ENCODE data around the gene TM4SF20. TPM values are rescaled to one million over a fixed set of nuclear protein-coding genes. Genes with fewer than 3 reads are reported as not detected.

TM4SF20 gene
- total and polyA plus RNA-seq, 7 donors = 1.5 to 8.4 (median 2.3) TPM; not detected in 4

- H3K4me1 ChIP-seq = peaks cover 0 to 2% (median 1%) of the 10 kb centered on the region in 4 donors
- H3K27ac ChIP-seq = no peak overlapping the region
- no peaks in the 10 kb centered on the region for H3K9me3 ChIP-seq
- no peak overlapping the region for H3K4me3 ChIP-seq
- intact Hi-C loops (cut with DNase I) = no loop called here
- TF ChIP-seq CTCF (IDR thresholded peaks at IDR 0.05) (no peak), POLR2AphosphoS5 (IDR thresholded peaks at IDR 0.05) (no peak), EP300 (IDR thresholded peaks at IDR 0.05) (no peak), POLR2A (IDR thresholded peaks at IDR 0.05) (no peak)
- no peak for DNase-seq
- no peaks in the 10 kb centered on the region for H3K36me3 ChIP-seq
- H3K27me3 ChIP-seq = no peaks in the 10 kb centered on the region
- WGBS, 2 donors = 85 to 88% methylated on average over 3 of the region's 3 CpGs
Measured at GRCh38 chr2:227411990-227412350, 32.9 kb upstream of the TM4SF20 start.

GRCh38 chr2:227411320-227411989 is 32.3 kb upstream of the TM4SF20 start:
- Histone ChIP-seq H3K4me3 (no peak overlapping the region), H3K36me3 (no peaks in the 10 kb centered on the region), H3K4me1 (peaks cover 0 to 7% (median 7%) of the 10 kb centered on the region in 4 donors), H3K9me3 (no peaks in the 10 kb centered on the region), H3K27ac (no peak overlapping the region), H3K27me3 (no peaks in the 10 kb centered on the region)
- intact Hi-C loops (cut with DNase I) = no loop called here
- TF ChIP-seq EP300 (IDR thresholded peaks at IDR 0.05) = no peak
- no peak for TF ChIP-seq POLR2A (IDR thresholded peaks at IDR 0.05)
- no peak for TF ChIP-seq POLR2AphosphoS5 (IDR thresholded peaks at IDR 0.05)
- TF ChIP-seq CTCF (IDR thresholded peaks at IDR 0.05) = no peak
- no peak for DNase-seq
- WGBS, 2 donors = 82 to 94% methylated on average over 9 of the region's 9 CpGs

- Histone ChIP-seq H3K4me3 (no peak overlapping the region), H3K36me3 (no peaks in the 10 kb centered on the region), H3K27me3 (no peaks in the 10 kb centered on the region), H3K4me1 (peaks cover 0 to 16% (median 11%) of the 10 kb centered on the region in 4 donors), H3K9me3 (no peaks in the 10 kb centered on the region), H3K27ac (no peak overlapping the region)
- TF ChIP-seq CTCF (IDR thresholded peaks at IDR 0.05) (no peak), EP300 (IDR thresholded peaks at IDR 0.05) (no peak), POLR2AphosphoS5 (IDR thresholded peaks at IDR 0.05) (no peak), POLR2A (IDR thresholded peaks at IDR 0.05) (no peak)
- 86 to 87% methylated on average over 3 of the region's 3 CpGs for WGBS, 2 donors
- intact Hi-C loops (cut with DNase I) = no loop called here
- no peak for DNase-seq
Measured at GRCh38 chr2:227410191-227410590, 31.1 kb upstream of the TM4SF20 start.

GRCh38 chr2:227407591-227408151 is 28.6 kb upstream of the TM4SF20 start:
- peaks cover 0 to 16% (median 11%) of the 10 kb centered on the region in 4 donors for H3K4me1 ChIP-seq
- no peak for TF ChIP-seq POLR2A (IDR thresholded peaks at IDR 0.05)
- peak in 1 of 4 donors; percentile 63 for TF ChIP-seq EP300 (IDR thresholded peaks at IDR 0.05)
- TF ChIP-seq POLR2AphosphoS5 (IDR thresholded peaks at IDR 0.05) = peak in 1 of 4 donors; percentile 34
- intact Hi-C loops (cut with DNase I) = loop anchor here (2.0 kb wide), 1 partner anchor 359 kb away; no protein-coding TSS in a partner anchor
- no peaks in the 10 kb centered on the region for H3K27me3 ChIP-seq
- 84 to 91% methylated on average over 16 of the region's 16 CpGs for WGBS, 2 donors
- peak; percentile 81 for DNase-seq
- peak overlapping the region in 1 of 4 donors; percentile 54 for H3K27ac ChIP-seq
- H3K4me3 ChIP-seq = no peak overlapping the region
- H3K36me3 ChIP-seq = no peaks in the 10 kb centered on the region
- H3K9me3 ChIP-seq = no peaks in the 10 kb centered on the region

- intact Hi-C loops (cut with DNase I) = loop anchor here (2.0 kb wide), 1 partner anchor 360 kb away; no protein-coding TSS in a partner anchor
- TF ChIP-seq POLR2AphosphoS5 (IDR thresholded peaks at IDR 0.05) (peak in 3 of 4 donors; percentile 37 to 47 (median 44)), CTCF (IDR thresholded peaks at IDR 0.05) (peak in 3 of 4 experiments; percentile 43 to 52 (median 47)), EP300 (IDR thresholded peaks at IDR 0.05) (no peak)
- WGBS, 2 donors = 5 to 13% methylated on average over 7 of the region's 7 CpGs
- no peaks in the 10 kb centered on the region for H3K36me3 ChIP-seq
- H3K4me3 ChIP-seq = no peak overlapping the region
- no peaks in the 10 kb centered on the region for H3K9me3 ChIP-seq
- no peaks in the 10 kb centered on the region for H3K27me3 ChIP-seq
- DNase-seq = peak; percentile 68
- peaks cover 0 to 16% (median 11%) of the 10 kb centered on the region in 4 donors for H3K4me1 ChIP-seq
- peak overlapping the region; percentile 53 to 76 (median 56) for H3K27ac ChIP-seq
Measured at GRCh38 chr2:227406177-227407031, 27.3 kb upstream of the TM4SF20 start.

Measured in sigmoid colon (tissue), 7 donors.